Calu3 (cell line): ENCODE measurements around the gene SASH3. TPM values are rescaled to one million over a fixed set of nuclear protein-coding genes. Genes with fewer than 3 reads are reported as not detected.

Source experiments
- BruUV-seq: library from RNA; stranded (reverse); fragments of 400-500 nt; replicated peaks from 2 replicates; lab custom pipeline; 2021; lab: Mats Ljungman, UMichigan
- CTCF ChIA-PET: fragments of 300-600 bp; sonication (Branson Sonifier 250); formaldehyde crosslinking; loops from one replicate; lab custom pipeline; 2022; ENCODE audit warnings: antibody characterized with exemption; lab: Charles Lee
- DNase-seq: peaks from one replicate; pipeline ENCODE4 v3.0.0; 2022
- H3K27ac Mint-ChIP-seq: one replicate; pipeline ENCODE4 v1.8.0; 2022; ENCODE audit warnings: mixed read lengths; ENCODE audit not compliant: unreplicated experiment
- H3K27me3 Mint-ChIP-seq: one replicate; pipeline ENCODE4 v1.8.0; 2022; ENCODE audit warnings: mixed read lengths; ENCODE audit not compliant: unreplicated experiment
- H3K36me3 Mint-ChIP-seq: one replicate; pipeline ENCODE4 v1.8.0; 2022; ENCODE audit warnings: mild to moderate bottlenecking, moderate library complexity, mixed read lengths; ENCODE audit not compliant: insufficient read depth, unreplicated experiment
- H3K4me1 Mint-ChIP-seq: one replicate; pipeline ENCODE4 v1.8.0; 2022; ENCODE audit warnings: mild to moderate bottlenecking, low read depth, mixed read lengths; ENCODE audit not compliant: unreplicated experiment
- H3K4me3 Mint-ChIP-seq: one replicate; pipeline ENCODE4 v1.8.0; 2022; ENCODE audit warnings: mild to moderate bottlenecking, low read depth, moderate library complexity, mixed read lengths; ENCODE audit not compliant: unreplicated experiment
- H3K9me3 Mint-ChIP-seq: one replicate; pipeline ENCODE4 v1.8.0; 2022; ENCODE audit warnings: low read depth, mixed read lengths; ENCODE audit not compliant: unreplicated experiment
- intact Hi-C: fragments of 100-400 bp; cut with micrococcal nuclease; formaldehyde crosslinking; loops from one replicate; pipeline ENCODE4 v1.10.0; 2022; ENCODE audit not compliant: unreplicated experiment
- total RNA-seq: library from RNA; stranded (reverse); gene quantifications from 2 replicates; pipeline ENCODE4 v1.2.3, GENCODE V29; 2022
- TF ChIP-seq, protein P1 (sequence below): fragments of 200-600 bp; IDR thresholded peaks from one replicate; pipeline ENCODE4 v1.8.0; 2022; ENCODE audit warnings: antibody characterized with exemption; ENCODE audit not compliant: unreplicated experiment

The SASH3 gene
- total RNA-seq, 1 experiment from 2014 or later: not detected

GRCh38 chrX:129792586-129793291 lies 13.0 kb downstream of the SASH3 start:
- TF ChIP-seq, protein P1, sequence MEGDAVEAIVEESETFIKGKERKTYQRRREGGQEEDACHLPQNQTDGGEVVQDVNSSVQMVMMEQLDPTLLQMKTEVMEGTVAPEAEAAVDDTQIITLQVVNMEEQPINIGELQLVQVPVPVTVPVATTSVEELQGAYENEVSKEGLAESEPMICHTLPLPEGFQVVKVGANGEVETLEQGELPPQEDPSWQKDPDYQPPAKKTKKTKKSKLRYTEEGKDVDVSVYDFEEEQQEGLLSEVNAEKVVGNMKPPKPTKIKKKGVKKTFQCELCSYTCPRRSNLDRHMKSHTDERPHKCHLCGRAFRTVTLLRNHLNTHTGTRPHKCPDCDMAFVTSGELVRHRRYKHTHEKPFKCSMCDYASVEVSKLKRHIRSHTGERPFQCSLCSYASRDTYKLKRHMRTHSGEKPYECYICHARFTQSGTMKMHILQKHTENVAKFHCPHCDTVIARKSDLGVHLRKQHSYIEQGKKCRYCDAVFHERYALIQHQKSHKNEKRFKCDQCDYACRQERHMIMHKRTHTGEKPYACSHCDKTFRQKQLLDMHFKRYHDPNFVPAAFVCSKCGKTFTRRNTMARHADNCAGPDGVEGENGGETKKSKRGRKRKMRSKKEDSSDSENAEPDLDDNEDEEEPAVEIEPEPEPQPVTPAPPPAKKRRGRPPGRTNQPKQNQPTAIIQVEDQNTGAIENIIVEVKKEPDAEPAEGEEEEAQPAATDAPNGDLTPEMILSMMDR: no peak
- Mint-ChIP-seq H3K4me3 (no peak overlapping the region), H3K4me1 (no peaks in the 10 kb centered on the region), H3K27ac (no peak overlapping the region), H3K36me3 (no peaks in the 10 kb centered on the region), H3K27me3 (no peaks in the 10 kb centered on the region), H3K9me3 (no peaks in the 10 kb centered on the region)
- intact Hi-C loops: no loop called here
- BruUV-seq: no TSS peak
- CTCF ChIA-PET: no interaction called here
- DNase-seq: no peak

- TF ChIP-seq, protein P1: no peak
- H3K36me3 Mint-ChIP-seq: peaks cover 1% of the 10 kb centered on the region
- H3K4me3 Mint-ChIP-seq: no peak overlapping the region
- no peaks in the 10 kb centered on the region for H3K27me3 Mint-ChIP-seq
- CTCF ChIA-PET: no interaction called here
- DNase-seq: no peak
- H3K4me1 Mint-ChIP-seq: no peaks in the 10 kb centered on the region
- BruUV-seq: no TSS peak
- intact Hi-C loops: no loop called here
- no peak overlapping the region for H3K27ac Mint-ChIP-seq
- H3K9me3 Mint-ChIP-seq: no peaks in the 10 kb centered on the region
Measured at GRCh38 chrX:129793604-129794191, 13.9 kb downstream of the SASH3 start.

DNA sequence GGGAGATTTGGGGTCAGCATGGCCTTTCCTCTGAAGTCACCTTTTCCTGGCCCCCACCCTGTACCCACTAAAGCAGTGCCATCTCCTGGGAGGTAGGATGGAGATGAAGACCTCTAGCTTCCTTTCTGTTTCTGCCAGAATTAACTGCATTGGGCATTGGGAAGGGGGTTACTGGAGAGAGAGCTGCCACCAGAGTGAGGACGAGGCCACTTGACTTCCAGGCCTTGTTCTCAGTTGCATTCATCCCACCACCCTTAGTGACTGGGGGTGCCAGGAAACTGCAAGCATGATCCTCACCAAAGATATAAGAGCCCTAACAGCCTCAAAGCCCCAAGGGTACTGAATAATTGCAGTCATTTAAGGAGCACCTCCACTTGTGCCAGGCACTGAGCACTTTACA lies 15.8 kb downstream of the SASH3 start:
- H3K9me3 Mint-ChIP-seq: no peaks in the 10 kb centered on the region
- H3K4me3 Mint-ChIP-seq: no peak overlapping the region
- intact Hi-C loops: no loop called here
- no peaks in the 10 kb centered on the region for H3K4me1 Mint-ChIP-seq
- H3K27me3 Mint-ChIP-seq: no peaks in the 10 kb centered on the region
- TF ChIP-seq, protein P1: no peak
- no peak for DNase-seq
- CTCF ChIA-PET: no interaction called here
- H3K36me3 Mint-ChIP-seq: peaks cover 5% of the 10 kb centered on the region
- H3K27ac Mint-ChIP-seq: no peak overlapping the region
- no TSS peak for BruUV-seq

- Mint-ChIP-seq H3K4me1 (no peaks in the 10 kb centered on the region), H3K9me3 (no peaks in the 10 kb centered on the region), H3K27me3 (no peaks in the 10 kb centered on the region), H3K36me3 (peaks cover 5% of the 10 kb centered on the region), H3K4me3 (no peak overlapping the region), H3K27ac (no peak overlapping the region)
- no peak for DNase-seq
- TF ChIP-seq, protein P1: no peak
- no TSS peak for BruUV-seq
- intact Hi-C loops: no loop called here
- CTCF ChIA-PET: no interaction called here
Measured at GRCh38 chrX:129797251-129797906, 17.6 kb downstream of the SASH3 start.
